SU-DHL-6 (cell line): ENCODE results near the gene LPXN.

Experiments
- H2AFZ ChIP-seq: fragments of 200-600 bp; sonication (generic); 2 replicates; pipeline ENCODE4 v1.6.1; 2014; ENCODE audit warnings: low read depth, mild to moderate bottlenecking, moderate library complexity, mixed read lengths, antibody characterized with exemption, low read length; ENCODE audit not compliant: severe bottlenecking
- H3F3A ChIP-seq: fragments of 200-600 bp; shearing (Covaris generic); 2 replicates; pipeline ENCODE4 v1.6.0; 2016; ENCODE audit warnings: antibody characterized with exemption, mild to moderate bottlenecking; ENCODE audit not compliant: insufficient read depth
- H3K27ac ChIP-seq: fragments of 200-600 bp; sonication (generic); 2 replicates; pipeline ENCODE4 v1.5.1; 2016; ENCODE audit warnings: low read depth, mild to moderate bottlenecking, low read length, moderate library complexity, mixed read lengths
- H3K27me3 ChIP-seq: fragments of 200-600 bp; sonication (generic), shearing (Covaris generic); 2 replicates; pipeline ENCODE4 v1.6.0; 2014; ENCODE audit warnings: mild to moderate bottlenecking, low read length
- H3K36me3 ChIP-seq: fragments of 200-600 bp; sonication (generic); 2 replicates; pipeline ENCODE4 v1.6.1; 2014; ENCODE audit warnings: mild to moderate bottlenecking, low read length, mixed read lengths
- H3K4me2 ChIP-seq: fragments of 300-600, 200-600 bp; shearing (Covaris generic), sonication (generic); 2 replicates; pipeline ENCODE4 v1.6.0; 2014; ENCODE audit warnings: low read length, low read depth, mild to moderate bottlenecking; ENCODE audit not compliant: poor library complexity, severe bottlenecking
- H3K4me3 ChIP-seq: fragments of 200-600 bp; sonication (generic); 2 replicates; pipeline ENCODE4 v1.5.1; 2014; ENCODE audit warnings: antibody characterized with exemption, low read length, mild to moderate bottlenecking, mixed read lengths; ENCODE audit not compliant: insufficient read depth, poor library complexity, severe bottlenecking
- H3K79me2 ChIP-seq: fragments of 200-600 bp; sonication (generic); 2 replicates; pipeline ENCODE4 v1.6.1; 2014; ENCODE audit warnings: mild to moderate bottlenecking, low read length, moderate library complexity; ENCODE audit not compliant: insufficient read depth
- H3K9ac ChIP-seq: fragments of 200-600 bp; sonication (generic); 2 replicates; pipeline ENCODE4 v1.7.0; 2014; ENCODE audit warnings: mild to moderate bottlenecking, low read length
- H3K9me2 ChIP-seq: fragments of 200-600 bp; sonication (generic); replicated peaks from 2 replicates; pipeline ENCODE4 v1.6.1; 2014; ENCODE audit warnings: low read length; ENCODE audit not compliant: insufficient read depth
- H3K9me3 ChIP-seq: fragments of 200-600 bp; sonication (generic); 2 replicates; pipeline ENCODE4 v1.6.1; 2014; ENCODE audit warnings: low read length, mixed read lengths; ENCODE audit not compliant: insufficient read depth
- H4K20me1 ChIP-seq: fragments of 200-600 bp; sonication (generic); 2 replicates; pipeline ENCODE4 v1.6.1; 2014; ENCODE audit warnings: low read depth, mild to moderate bottlenecking, antibody characterized with exemption, low read length, moderate library complexity, mixed read lengths
- EZH2phosphoT487 ChIP-seq: fragments of 200-600 bp; sonication (generic), shearing (Covaris generic); conservative IDR thresholded peaks from 2 replicates; pipeline ENCODE4 v1.6.1; 2018; ENCODE audit warnings: mild to moderate bottlenecking, antibody characterized with exemption, low read length, moderate library complexity, mixed read lengths
- TF ChIP-seq, protein P1 (sequence below): fragments of 200-600 bp; sonication (generic); IDR thresholded peaks from one replicate; pipeline ENCODE4 v1.5.1; 2017; ENCODE audit warnings: antibody characterized with exemption, mild to moderate bottlenecking, low read length, moderate library complexity; ENCODE audit not compliant: insufficient read depth, poor library complexity, severe bottlenecking

Gene LPXN

DNA sequence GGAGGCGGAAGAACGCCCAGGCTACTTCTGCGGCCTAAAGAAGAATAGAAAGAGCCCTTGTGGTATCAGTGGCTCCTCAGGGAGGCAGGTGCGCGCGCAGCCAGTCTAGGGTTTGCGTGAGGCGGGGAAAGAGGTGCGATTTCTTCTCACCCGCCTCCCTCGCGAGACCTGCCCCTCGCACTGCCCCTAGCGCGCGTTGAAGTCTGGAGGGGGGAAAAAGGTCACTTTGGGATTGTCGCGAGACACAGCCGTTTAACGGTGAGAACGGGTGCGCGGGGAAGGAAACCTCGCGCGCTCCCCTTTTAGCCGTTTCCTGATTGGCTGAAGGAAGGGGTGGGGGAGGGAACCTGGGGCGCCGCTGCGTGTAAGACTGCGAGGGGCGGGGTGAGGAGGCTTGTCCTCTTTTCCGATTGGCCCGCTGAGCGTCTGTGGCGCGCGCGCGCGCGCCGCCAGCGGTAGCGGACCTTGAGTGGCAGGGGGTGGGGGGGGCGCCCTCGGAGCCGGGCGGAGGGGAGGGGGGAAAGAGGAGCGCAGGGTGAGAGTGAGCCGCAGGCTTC is 3.1 kb upstream of the LPXN start, which contains the start of gene ZFP91:
ZFP91 (plus strand) TSS at position 429 of the 557 bp plus-strand sequence. CDS start 219 bp downstream, outside the sequence.
- Histone ChIP-seq H4K20me1 (peaks cover 15% of the 10 kb centered on the region), H3K27me3 (no peaks in the 10 kb centered on the region), H3K4me3 (peak within 1 kb of the TSS; percentile 89), H3K9me2 (no peaks in the 10 kb centered on the region), H3K9ac (peak within 1 kb of the TSS; percentile 97), H3K4me2 (peak within 1 kb of the TSS; percentile 97), H3K79me2 (peaks cover 74% of the 10 kb centered on the region), H2AFZ (no peak within 1 kb of the TSS), H3K36me3 (peaks cover 15% of the 10 kb centered on the region), H3F3A (peaks cover 23% of the 10 kb centered on the region), H3K27ac (peak within 1 kb of the TSS; percentile 97), H3K9me3 (no peaks in the 10 kb centered on the region)
- TF ChIP-seq, protein P1, sequence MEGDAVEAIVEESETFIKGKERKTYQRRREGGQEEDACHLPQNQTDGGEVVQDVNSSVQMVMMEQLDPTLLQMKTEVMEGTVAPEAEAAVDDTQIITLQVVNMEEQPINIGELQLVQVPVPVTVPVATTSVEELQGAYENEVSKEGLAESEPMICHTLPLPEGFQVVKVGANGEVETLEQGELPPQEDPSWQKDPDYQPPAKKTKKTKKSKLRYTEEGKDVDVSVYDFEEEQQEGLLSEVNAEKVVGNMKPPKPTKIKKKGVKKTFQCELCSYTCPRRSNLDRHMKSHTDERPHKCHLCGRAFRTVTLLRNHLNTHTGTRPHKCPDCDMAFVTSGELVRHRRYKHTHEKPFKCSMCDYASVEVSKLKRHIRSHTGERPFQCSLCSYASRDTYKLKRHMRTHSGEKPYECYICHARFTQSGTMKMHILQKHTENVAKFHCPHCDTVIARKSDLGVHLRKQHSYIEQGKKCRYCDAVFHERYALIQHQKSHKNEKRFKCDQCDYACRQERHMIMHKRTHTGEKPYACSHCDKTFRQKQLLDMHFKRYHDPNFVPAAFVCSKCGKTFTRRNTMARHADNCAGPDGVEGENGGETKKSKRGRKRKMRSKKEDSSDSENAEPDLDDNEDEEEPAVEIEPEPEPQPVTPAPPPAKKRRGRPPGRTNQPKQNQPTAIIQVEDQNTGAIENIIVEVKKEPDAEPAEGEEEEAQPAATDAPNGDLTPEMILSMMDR: no peak
- no peak for TF ChIP-seq EZH2phosphoT487

DNA sequence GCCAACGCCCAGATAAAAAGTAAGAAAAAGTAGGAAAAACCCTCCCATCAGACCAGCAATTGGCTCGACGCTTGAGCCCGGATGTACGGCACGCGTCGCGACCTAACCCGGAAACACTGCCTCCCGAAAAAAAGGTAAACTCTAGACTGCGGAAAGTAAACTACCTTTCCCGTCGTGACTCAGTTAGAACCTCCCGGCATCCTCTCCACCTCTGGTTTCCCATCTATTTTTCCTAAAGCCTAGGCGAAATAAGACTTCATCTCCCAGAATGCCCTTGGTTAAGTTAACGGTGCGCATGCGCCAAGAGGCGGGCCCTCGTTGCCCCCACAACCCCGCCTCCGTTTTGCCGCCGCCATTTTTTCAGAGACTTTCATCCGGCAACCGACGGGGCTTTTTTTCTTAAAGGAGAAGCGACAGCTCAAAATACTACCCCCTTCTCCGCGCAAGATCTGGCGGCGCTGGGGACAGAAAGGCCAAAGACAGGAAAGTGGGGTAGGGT is 2.5 kb upstream of the LPXN start:
- Histone ChIP-seq H2AFZ (no peak overlapping the region), H3K9me2 (no peaks in the 10 kb centered on the region), H3K27ac (peak overlapping the region; percentile 97), H3K36me3 (peaks cover 15% of the 10 kb centered on the region), H4K20me1 (peaks cover 10% of the 10 kb centered on the region; the same call in 1 of the 2 replicates), H3K4me3 (peak overlapping the region; percentile 89), H3K27me3 (no peaks in the 10 kb centered on the region), H3K79me2 (peaks cover 74% of the 10 kb centered on the region), H3K9me3 (no peaks in the 10 kb centered on the region), H3K9ac (peak overlapping the region; percentile 96), H3K4me2 (peak overlapping the region; percentile 97), H3F3A (peaks cover 28% of the 10 kb centered on the region)
- TF ChIP-seq, protein P1: no peak
- TF ChIP-seq EZH2phosphoT487: no peak

DNA sequence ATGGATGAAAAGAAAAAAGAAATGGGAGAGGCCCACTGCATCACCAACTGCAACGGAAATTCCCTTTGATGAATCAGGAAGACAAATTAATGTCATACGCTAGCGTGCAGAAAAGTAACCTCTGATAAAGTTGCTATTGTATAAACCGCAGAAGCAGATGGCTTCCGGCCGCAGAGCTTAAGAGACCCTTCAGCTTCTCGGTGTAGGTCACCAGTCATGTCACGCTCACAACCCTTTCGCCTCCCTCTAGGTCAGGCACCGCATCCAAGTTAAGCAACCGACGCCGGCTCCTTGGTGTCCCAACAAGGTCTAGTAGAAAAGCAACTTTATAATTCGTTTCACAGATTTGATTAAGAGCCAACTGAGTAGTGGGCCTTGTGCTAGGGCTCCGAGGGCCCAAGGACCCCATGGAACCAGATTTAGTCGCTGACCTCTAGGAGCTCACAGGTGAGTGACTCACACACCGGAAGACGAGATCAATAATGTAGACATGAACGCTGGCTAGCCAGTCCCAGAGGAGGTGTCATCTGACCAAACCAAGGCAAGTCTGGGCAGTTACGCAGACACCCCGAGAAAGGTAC is 2.0 kb upstream of the LPXN start:
- Histone ChIP-seq H3K4me3 (peak overlapping the region; percentile 89), H3K9me2 (no peaks in the 10 kb centered on the region), H3F3A (peaks cover 28% of the 10 kb centered on the region), H3K9me3 (no peaks in the 10 kb centered on the region), H3K4me2 (peak overlapping the region; percentile 97), H2AFZ (no peak overlapping the region), H3K9ac (peak overlapping the region; percentile 96), H4K20me1 (peaks cover 8% of the 10 kb centered on the region; the same call in 1 of the 2 replicates), H3K36me3 (peaks cover 15% of the 10 kb centered on the region), H3K79me2 (peaks cover 74% of the 10 kb centered on the region), H3K27ac (peak overlapping the region; percentile 97), H3K27me3 (no peaks in the 10 kb centered on the region)
- TF ChIP-seq, protein P1: no peak
- TF ChIP-seq EZH2phosphoT487: no peak
